OCI-LY7 (cell line): Measurements from ENCODE around the gene BTRC. TPM values are rescaled to one million over a fixed set of nuclear protein-coding genes. Genes with fewer than 3 reads are reported as not detected.
"Not testable (repeated sequence)": the region's sequence is repeated elsewhere in the genome, so short reads cannot be mapped to it uniquely, and the experiment has no call there.

Experiments
- BruUV-seq: library from RNA; stranded (reverse); fragments of 400-500 nt; replicated peaks from 2 replicates; lab custom pipeline; 2021; lab: Mats Ljungman, UMichigan
- CTCF ChIA-PET: fragments of 300-600 bp; sonication (Branson Sonifier 250); formaldehyde crosslinking; loops from one replicate; lab custom pipeline; 2022; ENCODE audit warnings: antibody characterized with exemption; ENCODE audit not compliant: unreplicated experiment; lab: Charles Lee
- POLR2A ChIA-PET: fragments of 300-600 bp; sonication (Branson Sonifier 250); formaldehyde crosslinking; loops from one replicate; lab custom pipeline; 2022; ENCODE audit warnings: antibody characterized with exemption; lab: Charles Lee
- DNase-seq: peaks from one replicate; pipeline ENCODE4 v3.0.0-alpha.2; 2015; ENCODE audit warnings: low spot score
- H2AFZ ChIP-seq: fragments of 200-600 bp; sonication (generic), shearing (Covaris generic); 2 replicates; pipeline ENCODE4 v1.6.1; 2014; ENCODE audit warnings: mild to moderate bottlenecking, antibody characterized with exemption, low read length, moderate library complexity
- H3K27ac ChIP-seq: fragments of 200-600 bp; sonication (generic); 2 replicates; pipeline ENCODE4 v1.5.1; 2014; ENCODE audit warnings: mixed run types, low read depth, mild to moderate bottlenecking, moderate library complexity, low read length, inconsistent platforms; ENCODE audit not compliant: poor library complexity, severe bottlenecking
- H3K36me3 ChIP-seq: fragments of 200-600 bp; sonication (generic); 2 replicates; pipeline ENCODE4 v1.6.1; 2014; ENCODE audit warnings: mild to moderate bottlenecking, antibody characterized with exemption, low read length, moderate library complexity, mixed read lengths; ENCODE audit not compliant: insufficient read depth
- H3K4me1 ChIP-seq: fragments of 200-600 bp; sonication (generic); 2 replicates; pipeline ENCODE4 v1.5.1; 2014; ENCODE audit warnings: mild to moderate bottlenecking, low read length; ENCODE audit not compliant: insufficient read depth, poor library complexity, severe bottlenecking
- H3K4me2 ChIP-seq: fragments of 200-600 bp; sonication (generic); 2 replicates; pipeline ENCODE4 v1.6.1; 2014; ENCODE audit warnings: mild to moderate bottlenecking, low read length
- H3K4me3 ChIP-seq: fragments of 200-600 bp; sonication (generic); 2 replicates; pipeline ENCODE4 v1.5.1; 2014; ENCODE audit warnings: mild to moderate bottlenecking, low read depth, low read length; ENCODE audit not compliant: poor library complexity, severe bottlenecking
- H3K79me2 ChIP-seq: fragments of 200-600 bp; sonication (generic); 2 replicates; pipeline ENCODE4 v1.6.1; 2016; ENCODE audit warnings: low read depth, mild to moderate bottlenecking, low read length, moderate library complexity, mixed read lengths; ENCODE audit not compliant: insufficient read depth
- H3K9me2 ChIP-seq: fragments of 200-600 bp; sonication (generic); 2 replicates; pipeline ENCODE4 v1.6.1; 2016; ENCODE audit warnings: mild to moderate bottlenecking, low read length, mixed read lengths; ENCODE audit not compliant: insufficient read depth
- H3K9me3 ChIP-seq: fragments of 200-600 bp; sonication (generic); 2 replicates; pipeline ENCODE4 v1.6.1; 2014; ENCODE audit warnings: mild to moderate bottlenecking, mixed run types, low read length, mixed read lengths
- H4K20me1 ChIP-seq: fragments of 200-600 bp; sonication (generic); 2 replicates; pipeline ENCODE4 v1.6.1; 2014; ENCODE audit warnings: mild to moderate bottlenecking, antibody characterized with exemption, low read length, moderate library complexity, mixed read lengths; ENCODE audit not compliant: insufficient read depth
- CTCF ChIP-seq: fragments of 200-600 bp; sonication (generic); conservative IDR thresholded peaks from 2 replicates; pipeline ENCODE4 v1.5.1; 2014; ENCODE audit warnings: mild to moderate bottlenecking, antibody characterized with exemption, low read length, moderate library complexity, mixed read lengths
- EZH2phosphoT487 ChIP-seq: fragments of 200-600 bp; sonication (generic); IDR thresholded peaks from 2 replicates; pipeline ENCODE4 v1.6.1; 2018; ENCODE audit warnings: low read depth, borderline replicate concordance, mild to moderate bottlenecking, mixed run types, antibody characterized with exemption, low read length, moderate library complexity, mixed read lengths
- intact Hi-C: fragments of 100-400 bp; cut with micrococcal nuclease; formaldehyde crosslinking; loops from one replicate; pipeline ENCODE4 v1.10.0; 2022; ENCODE audit not compliant: unreplicated experiment
- total RNA-seq, 2 experiments: library from RNA; depleted of rRNA in 1 of 2; stranded (reverse); fragments of >200 nt in 1 of 2; shearing (Covaris generic) in 1 of 2; gene quantifications; 2 replicates each; pipeline ENCODE4 v1.2.3, GENCODE V29; 2014 to 2022

Gene BTRC
- total RNA-seq, 2 experiments from 2014 or later, result 6.1 to 17.8 TPM

- Histone ChIP-seq H3K9me2 (no peaks in the 10 kb centered on the region), H3K4me1 (no peaks in the 10 kb centered on the region), H2AFZ (no peak overlapping the region), H3K4me2 (no peak overlapping the region), H3K79me2 (no peaks in the 10 kb centered on the region), H3K4me3 (no peak overlapping the region), H3K27ac (no peak overlapping the region), H3K9me3 (0 out of 2 replicates have a peak, but pooled peaks cover 6% of the 10 kb centered on the region), H4K20me1 (no peaks in the 10 kb centered on the region), H3K36me3 (no peaks in the 10 kb centered on the region)
- ChIA-PET POLR2A (interaction anchor here (0.6 kb wide), 1 partner anchor 133 kb away, joined by 7 read pairs; no protein-coding TSS in a partner anchor), CTCF (no interaction called here)
- no TSS peak for BruUV-seq
- TF ChIP-seq CTCF (no peak), EZH2phosphoT487 (no peak)
- intact Hi-C loops, result no loop called here
- no peak for DNase-seq
These were observed 22.0 kb upstream of the BTRC start for GRCh38 chr10:101331956-101332355.

- BruUV-seq, intact Hi-C loops, H3K4me1 ChIP-seq, H3K36me3 ChIP-seq, H3K9me3 ChIP-seq, H3K4me3 ChIP-seq, H3K79me2 ChIP-seq, H3K9me2 ChIP-seq, H3K4me2 ChIP-seq, H3K27ac ChIP-seq, DNase-seq, H4K20me1 ChIP-seq, H2AFZ ChIP-seq, CTCF ChIA-PET: not testable (repeated sequence)
- POLR2A ChIA-PET, result interaction anchor here (0.7 to 0.9 kb wide), 3 partner anchors 8 to 800 kb away, joined by 3 read pairs; no protein-coding TSS in a partner anchor
These were observed 19.7 kb upstream of the BTRC start for GRCh38 chr10:101334259-101334658.

GRCh38 chr10:101336382-101336781 lies 17.6 kb upstream of the BTRC start:
- TF ChIP-seq CTCF (no peak), EZH2phosphoT487 (no peak)
- no peak for DNase-seq
- intact Hi-C loops, result no loop called here
- Histone ChIP-seq H4K20me1 (no peaks in the 10 kb centered on the region), H3K27ac (no peak overlapping the region), H3K4me1 (no peaks in the 10 kb centered on the region), H3K4me2 (no peak overlapping the region), H2AFZ (no peak overlapping the region), H3K9me3 (no peaks in the 10 kb centered on the region), H3K79me2 (no peaks in the 10 kb centered on the region), H3K9me2 (no peaks in the 10 kb centered on the region), H3K4me3 (no peak overlapping the region), H3K36me3 (no peaks in the 10 kb centered on the region)
- ChIA-PET CTCF (no interaction called here), POLR2A (no interaction called here)
- BruUV-seq, result no TSS peak
